Measurements from ENCODE around the gene ADAP1. TPM values are rescaled to one million over a fixed set of nuclear protein-coding genes. Genes with fewer than 3 reads are reported as not detected.

The ADAP1 gene
- total and polyA plus RNA-seq, 2 of the 8 experiments (the other 6 are each of a cell fraction or from before 2014, with no cell fraction given), result 5.8 to 6.1 TPM

- TF ChIP-seq, protein P1, sequence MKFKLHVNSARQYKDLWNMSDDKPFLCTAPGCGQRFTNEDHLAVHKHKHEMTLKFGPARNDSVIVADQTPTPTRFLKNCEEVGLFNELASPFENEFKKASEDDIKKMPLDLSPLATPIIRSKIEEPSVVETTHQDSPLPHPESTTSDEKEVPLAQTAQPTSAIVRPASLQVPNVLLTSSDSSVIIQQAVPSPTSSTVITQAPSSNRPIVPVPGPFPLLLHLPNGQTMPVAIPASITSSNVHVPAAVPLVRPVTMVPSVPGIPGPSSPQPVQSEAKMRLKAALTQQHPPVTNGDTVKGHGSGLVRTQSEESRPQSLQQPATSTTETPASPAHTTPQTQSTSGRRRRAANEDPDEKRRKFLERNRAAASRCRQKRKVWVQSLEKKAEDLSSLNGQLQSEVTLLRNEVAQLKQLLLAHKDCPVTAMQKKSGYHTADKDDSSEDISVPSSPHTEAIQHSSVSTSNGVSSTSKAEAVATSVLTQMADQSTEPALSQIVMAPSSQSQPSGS (IDR thresholded peaks at IDR 0.05; ENCODE audit: low read length), result no peak
- TF ChIP-seq CREB1 (IDR thresholded peaks at IDR 0.05), result no peak
Observed at GRCh38 chr7:991729-992656, 37.5 kb upstream of the ADAP1 start (continued).
